Measurements from ENCODE around the gene SLC38A2. TPM values are rescaled to one million over a fixed set of nuclear protein-coding genes. Genes with fewer than 3 reads are reported as not detected.

The SLC38A2 gene
- total RNA-seq, 1 experiment from 2014 or later, result 453 TPM

- no peaks in the 10 kb centered on the region for H3K79me1 ChIP-seq (ENCODE audit: insufficient read depth, low read depth, low read length, poor library complexity, severe bottlenecking)
- H3K36me3 Mint-ChIP-seq (ENCODE audit: insufficient read depth in 1 of 3, low read depth in 3 of 3), result peaks cover 24 to 32% (median 29%) of the 10 kb centered on the region in 3 experiments
- peaks cover 20% of the 10 kb centered on the region; the same call in 1 of the 2 replicates for H3K79me2 ChIP-seq (ENCODE audit: insufficient read depth, low read length)
- no CpG with 5 or more reads among the region's 1 CpG for WGBS (ENCODE audit: extremely low coverage, insufficient read length, low lambda C conversion rate)
- no peaks in the 10 kb centered on the region for H3K27me3 ChIP-seq (ENCODE audit: insufficient read depth, low read length)
- no peaks in the 10 kb centered on the region; the same call in 1 of the 2 replicates for H3K4me1 ChIP-seq (ENCODE audit: insufficient read depth, low read length)
- H3K9ac ChIP-seq (ENCODE audit: extremely low read depth, insufficient read length, low read length), result no peak overlapping the region
- no peak overlapping the region; a peak in 1 of 7 replicates for H3K27ac Mint-ChIP-seq
- no peak overlapping the region for H3K4ac ChIP-seq (ENCODE audit: low read depth, low read length)
- no peak overlapping the region for H2BK5ac ChIP-seq (ENCODE audit: insufficient read length, low read length)
- H2AFZ ChIP-seq (ENCODE audit: low read length), result no peak overlapping the region
- no peak overlapping the region for H2AK5ac ChIP-seq (ENCODE audit: insufficient read length, low read length)
- peak overlapping the region; percentile 97 to 99; a peak in 3 of 5 replicates for H3K4me3 Mint-ChIP-seq
- no peaks in the 10 kb centered on the region for H3K9me3 ChIP-seq (ENCODE audit: control insufficient read depth, low read depth, low read length)
- H4K5ac ChIP-seq (ENCODE audit: insufficient read length, low read depth, low read length), result no peak overlapping the region
- H3K4me1 Mint-ChIP-seq, result peaks cover 45 to 46% of the 10 kb centered on the region in 2 experiments
- no peak overlapping the region for H3T11ph ChIP-seq (ENCODE audit: low read length)
- no peak overlapping the region for H2BK12ac ChIP-seq (ENCODE audit: insufficient read length, low read depth, low read length)
- H3K23ac ChIP-seq (ENCODE audit: insufficient read length, low read depth, low read length), result no peak overlapping the region
- H2BK20ac ChIP-seq (ENCODE audit: low read depth, low read length, poor library complexity, severe bottlenecking), result no peak overlapping the region
- no peak for TF ChIP-seq CTCF (conservative IDR thresholded peaks at IDR 0.05)
- DNase-seq, result no peak
- H3K27ac ChIP-seq (ENCODE audit: insufficient read length, low read depth, low read length), result no peak overlapping the region
- H3K9me3 Mint-ChIP-seq, result peaks cover 6 to 8% of the 10 kb centered on the region in 2 experiments; a peak in 4 of 5 replicates
- H3K4me2 ChIP-seq (ENCODE audit: insufficient read depth, insufficient read length, low read length), result peak overlapping the region; percentile 96
- no peak overlapping the region for H2BK120ac ChIP-seq (ENCODE audit: low read depth, low read length, poor library complexity, severe bottlenecking)
- no peak overlapping the region for H2BK15ac ChIP-seq (ENCODE audit: low read depth, low read length)
- H4K91ac ChIP-seq (ENCODE audit: insufficient read length, low read depth, low read length), result no peak overlapping the region
- peaks cover 6% of the 10 kb centered on the region for H3K27me3 Mint-ChIP-seq (ENCODE audit: low read depth)
- no peak overlapping the region for H3K56ac ChIP-seq (ENCODE audit: insufficient read length, low read depth, low read length)
- H3K23me2 ChIP-seq (ENCODE audit: insufficient read length, low read depth, low read length, poor library complexity, severe bottlenecking), result peaks cover 10% of the 10 kb centered on the region
- H3K18ac ChIP-seq (ENCODE audit: insufficient read length, low read depth, low read length), result no peak overlapping the region
- no peak overlapping the region for H3K14ac ChIP-seq (ENCODE audit: insufficient read depth, low read length)
- H4K20me1 ChIP-seq (ENCODE audit: control insufficient read depth, insufficient read depth, insufficient read length), result no peaks in the 10 kb centered on the region
- H4K8ac ChIP-seq (replicated peaks; ENCODE audit: insufficient read length, low read depth, low read length), result no peak overlapping the region
Measured at GRCh38 chr12:46374310-46374709, 1.7 kb upstream of the SLC38A2 start.
